ENCODE data around the gene PCP4L1.

DNA sequence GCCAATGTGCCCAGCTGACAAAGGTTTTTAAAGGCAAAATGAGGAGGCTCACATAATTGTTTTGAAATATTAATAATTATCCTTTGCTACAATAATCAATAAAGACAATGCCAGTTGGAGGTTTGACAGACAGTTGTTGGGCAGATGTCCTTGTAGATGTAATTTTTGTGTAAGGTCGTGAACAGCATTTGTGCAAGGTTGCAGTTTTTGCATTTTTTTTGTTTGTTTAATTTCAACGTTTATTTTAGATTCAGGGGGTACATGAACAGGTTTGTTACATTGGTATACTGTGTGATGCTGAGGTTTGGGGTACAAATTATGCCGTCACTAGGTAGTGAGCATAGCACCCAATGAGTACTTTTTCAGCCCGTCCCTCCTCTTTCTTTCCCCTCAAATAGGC, 41.9 kb downstream of the PCP4L1 start:
- TF ChIP-seq, protein P1, sequence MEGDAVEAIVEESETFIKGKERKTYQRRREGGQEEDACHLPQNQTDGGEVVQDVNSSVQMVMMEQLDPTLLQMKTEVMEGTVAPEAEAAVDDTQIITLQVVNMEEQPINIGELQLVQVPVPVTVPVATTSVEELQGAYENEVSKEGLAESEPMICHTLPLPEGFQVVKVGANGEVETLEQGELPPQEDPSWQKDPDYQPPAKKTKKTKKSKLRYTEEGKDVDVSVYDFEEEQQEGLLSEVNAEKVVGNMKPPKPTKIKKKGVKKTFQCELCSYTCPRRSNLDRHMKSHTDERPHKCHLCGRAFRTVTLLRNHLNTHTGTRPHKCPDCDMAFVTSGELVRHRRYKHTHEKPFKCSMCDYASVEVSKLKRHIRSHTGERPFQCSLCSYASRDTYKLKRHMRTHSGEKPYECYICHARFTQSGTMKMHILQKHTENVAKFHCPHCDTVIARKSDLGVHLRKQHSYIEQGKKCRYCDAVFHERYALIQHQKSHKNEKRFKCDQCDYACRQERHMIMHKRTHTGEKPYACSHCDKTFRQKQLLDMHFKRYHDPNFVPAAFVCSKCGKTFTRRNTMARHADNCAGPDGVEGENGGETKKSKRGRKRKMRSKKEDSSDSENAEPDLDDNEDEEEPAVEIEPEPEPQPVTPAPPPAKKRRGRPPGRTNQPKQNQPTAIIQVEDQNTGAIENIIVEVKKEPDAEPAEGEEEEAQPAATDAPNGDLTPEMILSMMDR (IDR thresholded peaks at IDR 0.05 in 8 of 11, conservative IDR thresholded peaks at IDR 0.05 in 3 of 11) = no peak
- TF ChIP-seq POLR2AphosphoS5 (IDR thresholded peaks at IDR 0.05) (no peak), POLR2A (IDR thresholded peaks at IDR 0.05) (no peak)

Data from spleen (tissue), 7 donors.